ENCODE measurements around the gene ZNF138. TPM values are rescaled to one million over a fixed set of nuclear protein-coding genes. Genes with fewer than 3 reads are reported as not detected.

The ZNF138 gene
- total and polyA plus RNA-seq, 2 of the 8 experiments (the other 6 are each of a cell fraction or from before 2014, with no cell fraction given), result 7.5 to 22.6 TPM

DNA sequence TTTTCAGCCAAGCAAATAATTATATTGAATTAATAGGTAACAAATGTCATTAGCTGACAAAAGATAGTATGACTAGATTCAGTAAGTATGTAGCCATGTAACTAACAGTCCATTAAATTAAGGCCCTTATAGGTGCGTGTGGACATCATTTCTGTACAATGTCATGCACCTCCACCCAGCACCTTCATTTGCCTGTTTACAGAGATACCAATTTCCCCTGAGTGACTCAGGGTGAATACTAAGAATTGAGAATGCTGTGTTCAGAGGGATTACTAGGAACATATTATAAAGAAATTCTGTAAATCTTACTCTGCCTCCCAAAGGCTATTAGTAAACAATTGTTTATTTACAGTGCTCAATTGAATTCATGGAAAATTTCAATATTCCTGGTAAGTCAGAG is 60.7 kb downstream of the ZNF138 start:
- no peaks in the 10 kb centered on the region for H3K27me3 ChIP-seq (replicated peaks in 1 of 4; ENCODE audit: control insufficient read depth in 3 of 4, extremely low read depth in 1 of 4, insufficient read depth in 3 of 4, low read length in 3 of 4)

More for the DNA sequence above, 60.7 kb downstream of the ZNF138 start:
- Histone ChIP-seq H3K4ac (replicated peaks; ENCODE audit: insufficient read length, low read depth, low read length) (no peak overlapping the region), H3K4me1 (replicated peaks in 1 of 4; ENCODE audit: control insufficient read depth in 3 of 4, insufficient read depth in 4 of 4, low read length in 3 of 4) (no peaks in the 10 kb centered on the region), H4K91ac (replicated peaks; ENCODE audit: insufficient read length, low read length) (no peak overlapping the region), H2AK5ac (ENCODE audit: low read depth, low read length) (no peak overlapping the region), H2BK20ac (ENCODE audit: low read length) (no peak overlapping the region), H3K36me3 (ENCODE audit: control insufficient read depth in 2 of 4, insufficient read depth in 4 of 4, low read length in 3 of 4) (no peaks in the 10 kb centered on the region), H3K9ac (replicated peaks in 1 of 4; ENCODE audit: extremely low read depth in 1 of 4, low read depth in 3 of 4, low read length in 3 of 4) (no peak overlapping the region), H3K27ac (ENCODE audit: low read depth, low read length) (no peak overlapping the region), H3K23me2 (ENCODE audit: low read depth, low read length) (no peaks in the 10 kb centered on the region), H2BK15ac (ENCODE audit: low read length) (no peak overlapping the region), H3K14ac (ENCODE audit: insufficient read length) (no peak overlapping the region), H4K20me1 (replicated peaks in 1 of 2; ENCODE audit: control insufficient read depth in 1 of 2, insufficient read depth in 2 of 2, low read length in 2 of 2) (no peaks in the 10 kb centered on the region), H3K79me1 (ENCODE audit: low read depth, low read length) (no peaks in the 10 kb centered on the region), H3K23ac (ENCODE audit: insufficient read length) (no peak overlapping the region), H3K56ac (replicated peaks; ENCODE audit: insufficient read length, low read depth, low read length) (no peak overlapping the region), H2BK12ac (ENCODE audit: low read depth, low read length) (no peak overlapping the region), H2BK5ac (ENCODE audit: low read depth, low read length) (no peak overlapping the region), H3K4me3 (ENCODE audit: extremely low read depth in 1 of 4, insufficient read depth in 2 of 4, low read depth in 3 of 4, low read length in 4 of 4) (no peak overlapping the region), H4K8ac (ENCODE audit: extremely low read depth, insufficient read depth, low read length) (no peak overlapping the region), H3K18ac (ENCODE audit: extremely low read depth, low read length) (no peak overlapping the region), H4K5ac (ENCODE audit: insufficient read length, low read depth, low read length) (no peak overlapping the region), H2AFZ (ENCODE audit: low read length) (no peak overlapping the region), H3K9me3 (ENCODE audit: insufficient read depth in 2 of 2, low read depth in 1 of 2, low read length in 1 of 2) (no peaks in the 10 kb centered on the region), H3K79me2 (ENCODE audit: control insufficient read depth in 1 of 2, insufficient read depth in 2 of 2, low read length in 2 of 2) (no peaks in the 10 kb centered on the region), H2BK120ac (replicated peaks; ENCODE audit: low read depth, low read length) (no peak overlapping the region), H3K4me2 (ENCODE audit: insufficient read depth in 1 of 2, low read depth in 2 of 2, low read length in 2 of 2) (no peak overlapping the region)
- ChIA-PET CTCF (ENCODE audit: partially characterized antibody) (no interaction called here), POLR2A (ENCODE audit: partially characterized antibody) (no interaction called here)
- DNase-seq (ENCODE audit: low read depth in 1 of 2, low spot score in 2 of 2), result no peak
- WGBS, 2 experiments (ENCODE audit: extremely low coverage in 1 of 2, insufficient coverage in 1 of 2, insufficient read length in 1 of 2, insufficient replicate concordance in 2 of 2, low coverage in 1 of 2, low lambda C conversion rate in 2 of 2, missing lambda C conversion rate in 1 of 2), result 95% methylated on average over 1 of the region's 1 CpG; no CpG with 5 or more reads in 1 of the 2 experiments
- no peak for FAIRE-seq
- TF ChIP-seq FOSL1 (IDR thresholded peaks at IDR 0.05; ENCODE audit: insufficient read depth, low read depth, low read length), result no peak
- TF ChIP-seq POLR2AphosphoS5 (IDR thresholded peaks at IDR 0.05; ENCODE audit: low read depth, low read length), result no peak
- no peak for TF ChIP-seq CHD1 (IDR thresholded peaks at IDR 0.05; ENCODE audit: low read depth, low read length)
- no peak for TF ChIP-seq PHF8 (conservative IDR thresholded peaks at IDR 0.05; ENCODE audit: low read depth, low read length)
- no peak for TF ChIP-seq TAF7 (optimal IDR thresholded peaks at IDR 0.05; ENCODE audit: borderline replicate concordance, low read depth, low read length)
- no peak for TF ChIP-seq TEAD4 (IDR thresholded peaks at IDR 0.05; ENCODE audit: low read depth, low read length)
- no peak for TF ChIP-seq GTF2F1 (IDR thresholded peaks at IDR 0.05; ENCODE audit: borderline replicate concordance, low read depth, low read length)
- no peak for TF ChIP-seq JUN (IDR thresholded peaks at IDR 0.05; ENCODE audit: low read depth, low read length)
- no peak for TF ChIP-seq RXRA (IDR thresholded peaks at IDR 0.05; ENCODE audit: insufficient read depth, low read depth, low read length)
- TF ChIP-seq, protein P1, sequence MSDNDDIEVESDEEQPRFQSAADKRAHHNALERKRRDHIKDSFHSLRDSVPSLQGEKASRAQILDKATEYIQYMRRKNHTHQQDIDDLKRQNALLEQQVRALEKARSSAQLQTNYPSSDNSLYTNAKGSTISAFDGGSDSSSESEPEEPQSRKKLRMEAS (IDR thresholded peaks at IDR 0.05), result no peak
